Measurements from ENCODE around the gene RUNDC3A.
A peak's percentile ranks its signal among the peaks of the same experiment; 100 is the strongest.
"Not testable (repeated sequence)": the region's sequence is repeated elsewhere in the genome, so short reads cannot be mapped to it uniquely, and the experiment has no call there.

The RUNDC3A gene

GRCh38 chr17:44318077-44318892, 9.9 kb downstream of the RUNDC3A start:
- no peak for DNase-seq (ENCODE audit: low spot score)

DNA sequence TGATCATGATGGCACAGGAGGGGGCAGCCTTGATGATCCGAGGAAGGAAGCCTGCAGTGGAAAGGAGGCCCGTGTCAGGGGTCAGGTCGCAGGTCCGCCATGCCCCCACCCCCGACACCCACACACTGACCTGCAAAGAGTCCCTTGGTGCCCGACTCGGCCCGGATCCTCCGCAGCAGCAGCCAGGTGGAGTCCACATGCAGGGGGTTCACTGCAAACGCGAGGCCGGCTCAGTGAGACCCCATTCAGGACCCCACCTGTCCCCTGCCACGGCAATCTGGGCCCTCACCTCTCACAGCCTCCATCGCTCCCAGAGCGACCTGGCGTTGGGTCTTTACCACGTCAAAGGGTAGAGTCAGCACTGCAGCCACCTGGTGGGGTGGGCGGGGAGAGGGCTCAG, 11.7 kb downstream of the RUNDC3A start:
- DNase-seq (ENCODE audit: low spot score), result no peak

DNA sequence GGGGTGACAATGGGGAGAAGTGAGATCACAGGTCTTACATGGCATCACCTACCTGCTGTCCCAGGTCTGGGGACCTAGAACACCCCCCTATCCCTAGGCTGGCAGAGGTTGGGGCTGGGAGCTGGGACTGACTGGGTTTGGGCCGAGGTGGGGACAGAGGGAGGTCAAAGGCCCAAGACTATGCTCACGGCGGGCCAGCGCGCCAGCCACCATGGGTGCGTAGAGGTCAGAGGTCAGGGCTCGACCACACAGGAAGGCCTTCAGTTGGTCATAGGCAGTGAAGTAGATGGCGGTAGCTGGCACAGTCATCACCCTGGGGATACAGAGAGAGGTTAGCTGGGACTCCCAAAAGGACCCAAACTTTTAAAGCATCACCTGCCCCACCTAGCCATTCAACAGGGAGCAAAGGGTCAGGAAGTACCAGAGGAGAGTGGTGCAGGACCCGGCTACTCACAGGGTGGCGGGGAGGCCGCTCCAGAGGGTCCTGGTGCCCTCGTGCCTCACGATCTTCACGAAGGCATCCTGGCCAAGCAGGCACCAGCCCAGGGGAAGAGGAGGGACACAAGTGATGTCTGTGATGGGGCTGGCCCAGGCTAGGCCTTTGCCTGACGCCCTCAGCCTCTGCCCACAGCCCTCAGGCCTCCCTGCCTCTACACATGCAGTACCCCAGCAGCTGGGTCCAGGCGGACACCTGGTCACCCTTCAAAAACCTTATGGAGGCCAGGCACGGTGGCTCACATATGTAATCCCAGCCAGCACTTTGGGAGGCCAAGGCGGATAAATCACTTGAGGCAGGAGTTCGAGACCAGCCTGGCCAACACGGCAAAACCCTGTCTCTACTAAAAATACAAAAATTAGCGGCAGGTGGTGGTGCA, 13.1 kb downstream of the RUNDC3A start:
- no peak for DNase-seq (ENCODE audit: low spot score)

GRCh38 chr17:44322236-44322895, 14.0 kb downstream of the RUNDC3A start:
- no peak for DNase-seq (ENCODE audit: low spot score)

- no peak for DNase-seq (ENCODE audit: low spot score)
Measured at GRCh38 chr17:44323359-44324091, 15.1 kb downstream of the RUNDC3A start.

- DNase-seq (ENCODE audit: low spot score), result no peak
Measured at GRCh38 chr17:44324092-44324570, 15.7 kb downstream of the RUNDC3A start.

DNA sequence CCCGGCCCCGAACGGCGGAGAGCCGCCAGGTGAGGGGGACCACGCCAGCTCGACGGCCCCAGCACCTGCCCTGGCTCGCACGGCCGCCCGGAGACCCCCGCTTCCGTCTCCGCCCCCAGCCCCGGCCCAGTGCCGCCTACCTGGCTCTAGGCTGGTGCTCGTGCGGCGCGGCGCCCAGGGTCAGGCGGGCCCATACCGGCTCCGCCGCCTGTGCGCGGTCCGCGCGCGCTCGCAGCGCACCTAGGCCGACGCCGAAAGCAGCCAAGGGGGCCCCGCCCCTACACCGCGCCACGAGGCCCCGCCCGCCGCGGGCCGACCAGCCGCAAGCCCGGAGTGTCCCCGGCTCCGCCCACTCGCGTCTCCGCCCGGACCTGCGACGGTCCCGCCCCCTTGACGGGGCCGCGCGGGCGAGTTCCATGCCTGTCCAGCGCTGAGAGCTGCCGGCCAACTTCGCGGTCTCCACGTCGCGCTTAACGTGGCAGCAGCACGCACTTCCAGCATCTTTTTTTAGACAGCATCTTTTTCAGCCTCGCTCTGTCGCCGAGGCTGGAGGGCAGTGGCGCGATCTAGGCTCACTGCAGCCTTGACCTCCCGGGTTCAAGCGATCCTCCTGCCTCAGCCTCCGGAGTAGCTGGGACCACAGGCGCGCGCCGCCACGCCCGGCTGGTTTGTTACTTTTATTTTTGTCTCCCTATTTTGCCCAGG, 16.3 kb downstream of the RUNDC3A start, which contains the start of gene SLC25A39:
TSS of gene SLC25A39 (minus strand) at position 253 of the 705 bp plus-strand sequence. CDS start 1,261 bp downstream, outside the sequence.
- peak; percentile 92 for DNase-seq (ENCODE audit: low spot score)

- DNase-seq (ENCODE audit: low spot score), result peak; percentile 93
Measured at GRCh38 chr17:44326861-44327444, 18.6 kb downstream of the RUNDC3A start.

GRCh38 chr17:44327715-44328449, 19.5 kb downstream of the RUNDC3A start:
- DNase-seq (ENCODE audit: low spot score), result no peak

DNA sequence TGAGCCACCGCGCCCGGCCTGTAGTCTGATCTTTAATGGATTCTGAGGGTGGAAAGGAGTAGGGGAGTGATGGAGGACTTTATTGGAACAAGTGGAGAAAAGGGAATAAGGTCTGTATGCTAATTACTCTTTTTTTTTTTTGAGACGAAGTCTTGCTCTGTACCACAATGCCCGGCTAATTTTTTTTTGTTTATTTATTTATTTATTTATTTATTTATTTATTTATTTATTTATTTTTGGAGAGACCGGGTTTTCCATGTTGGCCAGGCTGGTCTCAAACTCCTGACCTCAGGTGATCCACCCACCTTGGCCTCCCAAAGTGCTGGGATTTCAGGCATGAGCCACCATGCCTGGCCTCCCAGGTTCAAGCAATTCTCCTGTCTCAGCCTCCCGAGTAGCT, 21.1 kb downstream of the RUNDC3A start:
- not testable (repeated sequence) for DNase-seq (ENCODE audit: low spot score)

DNA sequence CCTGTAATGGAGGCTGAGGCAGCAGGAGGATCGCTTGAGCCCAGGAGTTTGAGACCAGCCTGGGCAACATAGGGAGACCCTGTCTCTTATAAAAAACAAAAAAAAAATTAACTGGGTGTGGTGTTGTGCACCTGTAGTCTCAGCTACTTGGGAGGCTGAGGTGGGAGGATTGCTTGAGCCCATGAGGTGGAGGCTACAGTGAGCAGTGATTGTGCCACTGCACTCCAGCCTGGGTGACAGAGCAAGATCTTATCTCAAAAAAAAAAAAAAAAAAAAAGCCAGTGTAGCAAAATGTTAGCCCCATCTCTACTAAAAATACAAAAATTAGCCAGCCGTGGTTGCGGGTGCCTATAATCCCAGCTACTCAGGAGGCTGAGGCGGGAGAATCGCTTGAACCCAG, 21.9 kb downstream of the RUNDC3A start:
- DNase-seq (ENCODE audit: low spot score), result not testable (repeated sequence)

DNA sequence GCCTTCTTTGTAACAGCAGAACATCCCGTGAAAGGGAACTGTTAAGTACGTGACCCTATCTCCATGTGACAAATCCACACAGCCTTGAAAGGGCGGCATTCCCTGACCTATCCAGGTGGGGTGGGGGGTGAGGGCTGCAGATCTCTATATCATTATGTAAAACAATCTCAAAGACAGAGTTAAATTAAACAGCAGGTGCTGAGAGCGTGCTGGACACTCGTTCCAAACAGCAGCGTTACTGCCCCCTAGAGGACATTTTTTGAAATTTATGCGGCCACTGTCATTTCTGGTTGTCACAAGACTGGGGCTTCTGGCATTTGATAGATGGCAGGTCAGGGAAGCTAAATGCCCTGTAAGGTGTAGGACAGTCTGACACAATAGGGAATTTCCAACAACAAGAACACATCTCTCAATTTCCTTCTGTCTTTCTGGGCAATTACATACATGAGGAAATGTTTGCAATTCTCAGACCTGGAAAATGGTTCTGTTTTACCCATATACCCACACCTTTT, 22.9 kb downstream of the RUNDC3A start:
- DNase-seq (ENCODE audit: low spot score), result peak; percentile 75

GRCh38 chr17:44333371-44333770, 25.0 kb downstream of the RUNDC3A start:
- no peak for DNase-seq (ENCODE audit: low spot score)

DNA sequence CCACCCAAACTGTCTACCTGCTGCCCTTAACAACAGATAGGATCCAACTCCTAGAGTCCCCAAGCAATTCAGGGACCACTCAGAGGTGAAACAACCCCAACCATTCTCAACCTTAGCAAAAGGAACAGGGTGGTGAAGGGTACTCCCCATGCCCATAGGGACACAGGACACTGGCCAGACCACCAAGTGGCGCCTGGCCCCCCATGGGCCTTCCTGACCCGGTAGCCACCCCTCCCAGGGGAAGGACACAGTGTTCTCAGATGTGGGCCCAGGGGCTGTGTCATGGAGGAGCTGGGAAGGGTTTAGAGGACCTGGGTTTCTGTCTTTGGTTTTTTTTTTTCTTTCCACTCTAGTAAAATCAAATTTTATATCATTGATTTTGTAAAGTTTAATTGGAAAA, 25.9 kb downstream of the RUNDC3A start:
- DNase-seq (ENCODE audit: low spot score), result no peak

DNA sequence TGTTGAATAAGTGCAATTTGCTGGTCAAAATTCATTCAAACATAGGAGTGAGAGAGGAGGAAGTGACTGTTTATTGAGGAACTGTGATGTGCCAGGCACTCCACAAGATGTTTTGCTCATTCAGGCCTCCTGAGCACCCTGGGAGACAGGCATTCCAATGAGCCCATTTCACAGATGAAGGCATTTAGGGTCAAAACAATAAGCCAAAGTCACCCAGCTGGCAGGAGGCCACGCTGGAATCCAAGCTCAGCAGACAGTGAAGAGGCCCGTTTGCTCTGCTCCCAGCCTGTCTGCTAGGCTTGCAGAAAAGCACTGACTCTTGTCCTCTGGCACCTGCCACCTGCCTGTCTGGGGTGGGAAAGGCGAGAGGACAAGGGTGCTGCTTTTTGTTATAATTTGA, 26.3 kb downstream of the RUNDC3A start:
- DNase-seq (ENCODE audit: low spot score), result no peak

DNA sequence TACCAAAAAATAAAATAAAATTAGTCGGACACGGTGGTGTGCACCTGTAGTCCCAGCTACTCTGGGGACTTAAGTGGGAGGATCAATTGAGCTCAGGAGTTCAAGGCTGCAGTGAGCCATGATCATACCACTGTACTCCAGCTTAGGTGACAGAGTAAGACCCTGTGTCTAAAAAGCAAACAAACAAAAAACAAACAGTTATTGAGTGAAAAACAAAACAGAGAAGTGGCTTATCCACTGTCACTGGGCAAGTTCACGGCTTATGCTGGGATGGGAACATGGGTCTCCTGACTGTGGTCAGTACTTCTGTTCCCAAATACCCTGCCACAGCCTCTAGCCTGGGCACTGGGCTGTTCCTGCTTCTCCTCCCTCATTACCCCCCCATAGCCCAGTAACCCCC, 27.2 kb downstream of the RUNDC3A start:
- DNase-seq (ENCODE audit: low spot score), result no peak

DNA sequence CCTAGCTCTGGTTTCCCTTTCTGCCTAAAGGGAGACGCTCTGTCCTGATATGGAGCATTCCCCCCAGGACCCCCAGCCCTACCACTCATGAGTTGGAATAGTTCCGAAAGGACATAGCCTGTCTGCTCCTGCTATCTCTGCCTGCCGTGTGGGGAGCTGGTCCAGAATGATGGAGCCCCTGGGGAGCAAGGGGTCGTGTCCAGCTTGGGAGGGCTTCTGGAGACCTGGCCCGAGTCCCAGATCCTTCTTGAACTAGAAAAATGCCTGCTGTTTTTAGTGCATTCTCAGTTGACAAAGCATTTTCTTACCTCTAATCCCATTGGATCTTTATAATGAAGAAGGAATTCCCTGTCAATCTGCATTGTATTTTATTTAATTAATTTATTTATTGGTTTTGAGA, 27.6 kb downstream of the RUNDC3A start:
- no peak for DNase-seq (ENCODE audit: low spot score)

DNA sequence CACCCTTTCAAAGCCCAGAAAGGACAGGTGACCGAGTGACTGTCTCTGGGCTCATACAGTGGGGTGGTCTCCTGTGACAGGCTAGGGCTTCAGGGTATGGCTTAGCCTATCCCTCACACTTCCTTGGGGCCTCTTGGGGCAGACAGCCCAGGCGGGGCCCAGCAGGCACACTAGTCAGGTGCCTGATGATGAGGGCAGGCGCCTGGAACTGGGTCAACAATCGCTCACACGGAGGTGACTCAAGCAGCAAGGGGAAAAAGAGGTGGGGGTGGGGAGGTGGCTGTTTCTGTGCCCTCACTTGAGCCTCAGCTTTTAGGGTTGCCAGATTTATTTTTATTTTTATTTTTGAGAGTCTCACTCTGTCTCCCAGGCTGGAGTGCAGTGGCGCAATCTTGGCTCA, 30.3 kb downstream of the RUNDC3A start:
- DNase-seq (ENCODE audit: low spot score), result no peak

DNA sequence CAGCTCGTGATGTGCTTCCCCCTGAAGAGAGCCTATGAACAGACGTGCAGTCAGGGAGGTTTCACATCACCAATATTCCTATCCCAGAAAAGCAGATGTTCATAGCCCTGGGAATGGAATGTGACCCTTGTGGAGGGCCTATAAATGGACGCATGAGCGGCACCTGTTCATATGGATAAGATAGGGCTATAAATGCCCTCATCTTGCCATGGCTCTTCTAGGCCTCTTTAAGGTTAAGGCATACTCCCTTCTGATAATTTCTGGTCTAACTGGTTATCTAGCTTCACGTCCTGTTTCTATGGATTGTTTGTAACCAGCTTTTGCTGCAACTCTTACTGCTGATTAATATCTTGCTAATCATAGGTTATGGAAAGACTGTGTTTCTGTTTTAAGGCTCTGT, 32.2 kb downstream of the RUNDC3A start:
- DNase-seq (ENCODE audit: low spot score), result not testable (repeated sequence)

All from iPS-NIHi11 (cell line).